DND-41 (cell line): ENCODE measurements around the gene NR2E1.

Source experiments
- CTCF ChIP-seq: IDR thresholded peaks from 2 replicates; pipeline ENCODE4 v1.5.1; 2012; ENCODE audit warnings: borderline replicate concordance, low read length, moderate library complexity, mild to moderate bottlenecking; ENCODE audit not compliant: poor library complexity, severe bottlenecking; ENCODE audit errors: extremely low read depth
- EZH2 ChIP-seq: IDR thresholded peaks from 3 replicates; pipeline ENCODE4 v1.6.1; 2012; ENCODE audit warnings: borderline replicate concordance, low read depth, mild to moderate bottlenecking, moderate library complexity, low read length, inconsistent platforms; ENCODE audit not compliant: severe bottlenecking

GRCh38 chr6:108168501-108169463 lies 3.0 kb downstream of the NR2E1 start:
- no peak for TF ChIP-seq CTCF
- no peak for TF ChIP-seq EZH2
